Stimulated activated naive CD8-positive, alpha-beta T cell treated with anti-CD3 and anti-CD28 coated beads, Interleukin-15, Interleukin-2, amounts not matched to agents 100 U/mL and 50 U/mL, for 24 hours (primary cell): ENCODE measurements around the gene CD79A.
A peak's percentile ranks its signal among the peaks of the same experiment; 100 is the strongest.

Experiments
- ATAC-seq: fragments of 150-1000 bp; cut with Tn5 transposase; one replicate; pipeline ENCODE4 v1.10.0; 2021
- DNase-seq: peaks from one replicate; pipeline ENCODE4 v3.0.0; 2021

CD79A gene

GRCh38 chr19:41883821-41884733 lies 7.0 kb downstream of the CD79A start:
- ATAC-seq (peak; percentile 81), DNase-seq (peak; percentile 92)

- peak; percentile 73 for DNase-seq
- ATAC-seq = peak; percentile 48
Measured at GRCh38 chr19:41886761-41887710, 10.0 kb downstream of the CD79A start.

- DNase-seq (peak; percentile 90), ATAC-seq (peak; percentile 66)
Measured at GRCh38 chr19:41887711-41888382, 10.8 kb downstream of the CD79A start.

GRCh38 chr19:41888926-41889325 lies 11.8 kb downstream of the CD79A start:
- ATAC-seq = no peak

GRCh38 chr19:41889896-41890295 lies 12.8 kb downstream of the CD79A start:
- DNase-seq (no peak), ATAC-seq (no peak)

More at GRCh38 chr19:41888926-41889325, 11.8 kb downstream of the CD79A start:
- no peak for DNase-seq

GRCh38 chr19:41890936-41891335 lies 13.9 kb downstream of the CD79A start:
- DNase-seq = no peak
- no peak for ATAC-seq

GRCh38 chr19:41892173-41892902 lies 15.3 kb downstream of the CD79A start:
- DNase-seq (no peak), ATAC-seq (no peak)

GRCh38 chr19:41893899-41894298 lies 16.8 kb downstream of the CD79A start:
- ATAC-seq (peak; percentile 26), DNase-seq (no peak)

- ATAC-seq = no peak
- DNase-seq = no peak
Measured at GRCh38 chr19:41894350-41894749, 17.3 kb downstream of the CD79A start.

GRCh38 chr19:41895745-41896580 lies 18.9 kb downstream of the CD79A start:
- ATAC-seq (peak; percentile 64), DNase-seq (peak; percentile 43)

GRCh38 chr19:41896581-41896942 lies 19.5 kb downstream of the CD79A start:
- DNase-seq (no peak), ATAC-seq (no peak)

- no peak for DNase-seq
Measured at GRCh38 chr19:41897181-41897580, 20.1 kb downstream of the CD79A start.

GRCh38 chr19:41897820-41898219 lies 20.7 kb downstream of the CD79A start:
- no peak for ATAC-seq
- no peak for DNase-seq

More at GRCh38 chr19:41897181-41897580, 20.1 kb downstream of the CD79A start:
- no peak for ATAC-seq

- ATAC-seq (no peak), DNase-seq (no peak)
Measured at GRCh38 chr19:41898235-41898634, 21.2 kb downstream of the CD79A start.

- ATAC-seq (no peak), DNase-seq (no peak)
Measured at GRCh38 chr19:41901707-41902360, 24.8 kb downstream of the CD79A start.

- no peak for DNase-seq
- ATAC-seq = no peak
Measured at GRCh38 chr19:41902594-41902993, 25.5 kb downstream of the CD79A start.

GRCh38 chr19:41903193-41903953 lies 26.3 kb downstream of the CD79A start:
- ATAC-seq = no peak
- DNase-seq = no peak

GRCh38 chr19:41904118-41904870 lies 27.2 kb downstream of the CD79A start:
- DNase-seq = no peak
- no peak for ATAC-seq
